Skeletal muscle cell (primary cell): ENCODE data around the gene ROCK1.
"Not testable (repeated sequence)": the region's sequence is repeated elsewhere in the genome, so short reads cannot be mapped to it uniquely, and the experiment has no call there.

Experiments used
- DNase-seq: peaks from one replicate; pipeline ENCODE4 v3.0.0-alpha.2; 2010; ENCODE audit warnings: low read depth
- H3K4me3 ChIP-seq: 2 replicates; pipeline ENCODE4 v1.5.1; 2011; ENCODE audit warnings: low read depth, mild to moderate bottlenecking, control low read depth, low read length, moderate library complexity

ROCK1 gene

DNA sequence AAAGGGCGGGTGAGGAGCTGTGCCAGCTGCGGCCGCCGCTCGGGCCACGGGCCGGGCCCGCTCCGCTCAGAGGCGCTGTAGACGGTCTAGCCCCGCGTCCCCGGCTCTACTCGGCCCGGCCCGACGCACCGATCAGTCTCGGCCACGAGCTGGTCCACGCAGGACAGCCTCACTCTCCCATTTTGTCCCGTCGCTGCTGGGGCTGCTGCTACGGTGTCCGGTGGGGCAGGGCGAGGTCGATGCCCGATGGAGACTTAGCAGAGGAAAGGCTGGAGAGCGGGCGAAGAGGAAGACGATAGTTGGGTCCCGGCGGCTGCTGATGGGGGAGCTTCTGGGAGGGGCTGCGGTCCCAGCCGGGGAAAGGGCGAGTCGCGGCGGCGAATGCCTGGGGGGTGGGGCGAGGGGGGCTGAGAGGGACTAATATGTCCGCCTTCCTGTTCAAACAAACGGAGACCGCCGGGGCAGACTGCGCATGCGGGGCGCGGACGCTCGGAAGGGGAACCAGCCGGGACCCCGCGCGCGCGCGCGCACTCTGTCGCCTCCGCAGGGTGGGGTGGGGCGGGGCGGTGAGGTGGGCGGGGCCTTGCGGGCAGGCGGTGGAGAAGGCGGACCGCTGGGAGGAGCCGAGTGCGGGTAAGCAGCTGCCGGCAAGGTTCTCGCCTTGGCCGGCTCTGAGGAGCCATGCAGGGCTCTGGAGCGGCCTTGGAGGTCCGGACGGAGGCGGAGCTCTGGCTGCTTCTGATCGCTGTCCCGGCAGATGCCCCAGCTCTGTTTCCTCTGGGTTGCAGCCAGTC, at the start of gene ROCK1:
ROCK1 (minus strand) TSS at position 468 of the 794 bp plus-strand sequence. CDS start 903 bp downstream, outside the sequence.
- H3K4me3 ChIP-seq, result peak within 1 kb of the TSS; percentile 97
- DNase-seq, result peak; percentile 91

- DNase-seq, result no peak
- H3K4me3 ChIP-seq, result no peak overlapping the region
Observed at GRCh38 chr18:21155443-21155842, 43.8 kb upstream of the ROCK1 start.

GRCh38 chr18:21146016-21146415, 34.4 kb upstream of the ROCK1 start:
- H3K4me3 ChIP-seq, result no peak overlapping the region
- DNase-seq, result no peak

- H3K4me3 ChIP-seq, result no peak overlapping the region
- DNase-seq, result no peak
Observed at GRCh38 chr18:21145371-21145770, 33.8 kb upstream of the ROCK1 start.

DNA sequence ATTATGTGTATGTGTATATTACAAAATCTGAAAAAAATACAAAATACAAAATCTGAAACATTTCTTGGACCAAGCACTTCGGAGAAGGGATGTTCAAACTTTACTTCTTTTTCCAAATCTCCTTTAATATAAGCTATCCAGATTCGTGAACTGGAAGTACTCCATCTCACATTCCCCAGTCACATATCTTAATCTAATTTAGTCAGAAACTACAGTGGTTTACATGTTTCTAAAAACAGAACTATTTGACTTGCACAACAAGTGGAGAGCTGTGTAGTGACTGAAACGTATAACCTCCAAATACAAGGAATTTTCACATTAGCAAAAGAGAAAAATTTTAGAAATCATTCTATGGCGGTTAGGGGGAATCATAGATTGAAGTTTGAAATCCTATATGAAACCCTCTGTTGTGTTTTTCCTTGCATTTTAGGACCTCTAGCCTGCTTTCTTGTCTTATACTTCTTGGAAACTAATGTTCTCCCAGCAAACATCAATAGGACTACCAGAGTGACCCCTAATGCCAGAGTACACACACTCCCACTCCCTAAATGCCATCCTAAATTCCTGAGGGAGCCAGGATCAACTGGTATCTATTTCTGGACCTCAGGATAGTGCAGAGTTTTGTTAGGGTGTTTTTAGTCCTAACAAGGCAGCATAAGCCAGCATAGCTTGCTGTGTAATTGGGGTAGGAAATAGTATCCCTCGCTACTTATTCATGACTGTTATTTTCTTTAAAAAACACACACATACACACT, 30.2 kb upstream of the ROCK1 start:
- no peak for DNase-seq
- no peak overlapping the region for H3K4me3 ChIP-seq

- H3K4me3 ChIP-seq, DNase-seq: not testable (repeated sequence)
Observed at GRCh38 chr18:21137719-21138488, 26.3 kb upstream of the ROCK1 start.

- no peak overlapping the region for H3K4me3 ChIP-seq
- DNase-seq, result no peak
Observed at GRCh38 chr18:21134895-21135294, 23.3 kb upstream of the ROCK1 start.

GRCh38 chr18:21132398-21132918, 20.8 kb upstream of the ROCK1 start:
- no peak overlapping the region for H3K4me3 ChIP-seq
- DNase-seq, result no peak

- no peak for DNase-seq
- no peak overlapping the region for H3K4me3 ChIP-seq
Observed at GRCh38 chr18:21131698-21132227, 20.1 kb upstream of the ROCK1 start.

- no peak overlapping the region for H3K4me3 ChIP-seq
- no peak for DNase-seq
Observed at GRCh38 chr18:21129566-21130216, 18.1 kb upstream of the ROCK1 start.

GRCh38 chr18:21123290-21123926, 11.8 kb upstream of the ROCK1 start:
- H3K4me3 ChIP-seq, result no peak overlapping the region
- no peak for DNase-seq

GRCh38 chr18:21118806-21119205, 7.2 kb upstream of the ROCK1 start:
- H3K4me3 ChIP-seq, result no peak overlapping the region
- DNase-seq, result no peak

DNA sequence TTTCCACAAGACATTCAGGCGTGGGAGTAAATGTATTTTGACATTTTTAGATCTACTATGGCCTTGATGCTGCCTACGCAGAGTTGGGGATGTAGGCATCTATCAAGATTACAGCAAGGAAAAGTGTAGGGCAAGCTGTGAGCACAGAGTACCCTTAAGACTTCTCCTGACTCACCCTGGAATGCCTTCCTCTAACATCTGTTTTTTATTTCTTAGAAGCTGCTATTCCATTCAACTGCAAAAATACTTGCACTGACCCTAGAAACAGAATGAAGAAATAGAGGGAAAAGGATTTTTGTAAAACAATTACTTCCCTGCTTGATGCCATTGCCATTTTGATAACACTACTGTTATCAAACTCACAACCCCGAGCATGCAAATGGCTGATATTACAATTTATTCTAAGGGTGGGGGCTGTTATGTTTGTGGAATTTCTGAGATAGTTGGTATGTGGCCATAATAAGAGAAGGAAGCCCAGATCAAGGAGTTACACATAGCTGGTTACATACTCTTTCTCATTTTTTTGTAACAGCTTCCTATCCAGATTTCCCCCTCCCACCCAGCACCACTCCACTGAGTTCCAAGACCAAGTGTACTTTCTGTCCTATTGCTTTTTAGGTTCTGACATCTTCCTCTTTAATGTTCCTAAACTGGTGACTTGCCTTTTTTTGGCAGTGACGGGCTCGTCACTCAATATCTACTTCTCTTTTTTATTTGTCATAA, 6.0 kb upstream of the ROCK1 start:
- no peak overlapping the region for H3K4me3 ChIP-seq
- peak; percentile 86 for DNase-seq

GRCh38 chr18:21115519-21116411, 4.2 kb upstream of the ROCK1 start:
- no peak overlapping the region for H3K4me3 ChIP-seq
- peak; percentile 66 for DNase-seq

- peak overlapping the region; percentile 64 for H3K4me3 ChIP-seq
- no peak for DNase-seq
Observed at GRCh38 chr18:21112543-21113105, 1.0 kb upstream of the ROCK1 start.

GRCh38 chr18:21112140-21112473, 494 bp upstream of the ROCK1 start:
- DNase-seq, result no peak
- H3K4me3 ChIP-seq, result peak overlapping the region; percentile 64
